Pancreas (tissue), 10 donors: ENCODE data around the gene ADAMTS5. TPM values are rescaled to one million over a fixed set of nuclear protein-coding genes. Genes with fewer than 3 reads are reported as not detected.

Experiments
- ATAC-seq, 4 donors: fragments of 200-7000 bp; cut with Tn5 transposase; one replicate each; pipeline versions ENCODE4 v1.8.0 to v1.9.1; 2020; ENCODE audit warnings: mild to moderate bottlenecking in 4 of 4, moderate library complexity in 4 of 4
- DNase-seq, 6 donors: peaks; one replicate each; pipeline ENCODE4 v3.0.0-alpha.2; 2020
- FAIRE-seq: peaks from 2 replicates; lab custom pipeline; 2012; peaks lifted over from hg19 to GRCh38; lab: Jason Lieb, UNC
- H3K27ac ChIP-seq, 4 donors: fragments of 200-600 bp; sonication (generic); 1 replicate in 3 of 4; 2 replicates in 1 of 4; pipeline versions ENCODE4 v1.5.0 to v1.8.0; 2020
- H3K27me3 ChIP-seq, 4 donors: fragments of 200-600 bp; one replicate each; pipeline ENCODE4 v1.8.0; 2021
- H3K36me3 ChIP-seq, 3 donors: fragments of 200-600 bp; sonication (generic) in 1 of 3; one replicate each; pipeline versions ENCODE4 v1.5.0 to v1.8.0; 2020 to 2021
- H3K4me1 ChIP-seq, 3 donors: fragments of 200-600 bp; one replicate each; pipeline ENCODE4 v1.8.0; 2021
- H3K4me3 ChIP-seq, 4 donors: fragments of 200-600 bp; sonication (generic) in 2 of 4; one replicate each; pipeline versions ENCODE4 v1.5.0 to v1.8.0; 2020 to 2021
- H3K9me3 ChIP-seq, 4 donors: fragments of 200-600 bp; one replicate each; pipeline ENCODE4 v1.8.0; 2021
- CTCF ChIP-seq, 4 donors: fragments of 200-600 bp; sonication (generic) in 3 of 4; IDR thresholded peaks; one replicate each; pipeline versions ENCODE4 v1.5.0 to v1.8.0; 2021; ENCODE audit warnings: antibody characterized with exemption in 4 of 4
- WGBS, 2 donors: extraction: QIAGEN DNeasy Blood & Tissue Kit; methylation state at CpG; one replicate each; pipeline ENCODE4 v1.1.7; 2013; 5-methylcytosine and 5-hydroxymethylcytosine counted together
- intact Hi-C, 3 donors: fragments of 100-400 bp; cut with DNase I; formaldehyde crosslinking; loops; one replicate each; pipeline versions ENCODE4 v1.11.1 to v1.14.2; 2022
- polyA plus RNA-seq, 2 donors: library from polyadenylated mRNA; stranded (reverse); fragments of 200-250 nt; gene quantifications; one replicate each; pipeline ENCODE4 v1.2.3, GENCODE V29; 2013
- total RNA-seq, 6 donors: library from RNA; stranded (reverse); fragmentation: NEBNext Ultra II Directional in 4 of 6; extraction: Animal tissue kit (Norgen Biotek cat#: 25700) in 4 of 6; gene quantifications; one replicate each; pipeline versions ENCODE4 v1.2.1 to v1.2.4, GENCODE V29; 2021 to 2023
- donor health status: healthy with polysubstance abuse.
- donor health status: DM: no; HTN: no; CAD: no; lungs with moderate emphysema.
- donor health status: DM: no; HTN: no; CAD: no.
- donor health status: control.
- donor health status: control.
- donor health status: Bipolar disorder and iron deficiency.
- donor health status: DM: yes; HTN: yes; CAD: no.
- donor health status: DM: no; HTN: no; CAD: no.
- donor health status: DM: no; HTN: no; CAD: no.
- donor health status: DM: yes; HTN: yes; CAD: no.

ADAMTS5 gene
- total and polyA plus RNA-seq, 8 donors, result 0.14 to 3.4 (median 0.55) TPM

- DNase-seq (no peak), ATAC-seq (no peak), FAIRE-seq (no peak)
- Histone ChIP-seq H3K27ac (no peak overlapping the region), H3K9me3 (no peaks in the 10 kb centered on the region), H3K4me1 (no peaks in the 10 kb centered on the region), H3K4me3 (no peak overlapping the region), H3K36me3 (no peaks in the 10 kb centered on the region), H3K27me3 (no peaks in the 10 kb centered on the region)
- TF ChIP-seq CTCF (IDR thresholded peaks at IDR 0.05), result no peak
- intact Hi-C loops, result no loop called here
- 82 to 89% methylated on average over 2 of the region's 2 CpGs for WGBS, 2 donors
These were observed 41.8 kb downstream of the ADAMTS5 start for GRCh38 chr21:26925122-26925521.

GRCh38 chr21:26923986-26924385 lies 42.9 kb downstream of the ADAMTS5 start:
- no peak for TF ChIP-seq CTCF (IDR thresholded peaks at IDR 0.05)
- 88 to 92% methylated on average over 10 of the region's 10 CpGs for WGBS, 2 donors

GRCh38 chr21:26920055-26920454 lies 46.8 kb downstream of the ADAMTS5 start:
- peak; percentile 31 to 79 (median 66) for ATAC-seq

More at GRCh38 chr21:26923986-26924385, 42.9 kb downstream of the ADAMTS5 start:
- Histone ChIP-seq H3K27ac (no peak overlapping the region), H3K4me1 (no peaks in the 10 kb centered on the region), H3K36me3 (no peaks in the 10 kb centered on the region), H3K9me3 (no peaks in the 10 kb centered on the region), H3K4me3 (no peak overlapping the region), H3K27me3 (no peaks in the 10 kb centered on the region)
- intact Hi-C loops, result no loop called here
- no peak for ATAC-seq
- no peak for FAIRE-seq
- DNase-seq, result no peak

GRCh38 chr21:26918323-26919079 lies 48.4 kb downstream of the ADAMTS5 start:
- no peak for ATAC-seq
- Histone ChIP-seq H3K27me3 (no peaks in the 10 kb centered on the region), H3K4me3 (no peak overlapping the region), H3K9me3 (no peaks in the 10 kb centered on the region), H3K4me1 (no peaks in the 10 kb centered on the region), H3K36me3 (no peaks in the 10 kb centered on the region), H3K27ac (no peak overlapping the region)
- TF ChIP-seq CTCF (IDR thresholded peaks at IDR 0.05), result no peak
- no peak for DNase-seq
- FAIRE-seq, result no peak
- WGBS, 2 donors, result 85 to 88% methylated on average over 8 of the region's 8 CpGs
- intact Hi-C loops, result no loop called here

More at GRCh38 chr21:26920055-26920454, 46.8 kb downstream of the ADAMTS5 start:
- Histone ChIP-seq H3K27me3 (no peaks in the 10 kb centered on the region), H3K27ac (no peak overlapping the region), H3K4me1 (no peaks in the 10 kb centered on the region), H3K4me3 (no peak overlapping the region), H3K9me3 (no peaks in the 10 kb centered on the region), H3K36me3 (no peaks in the 10 kb centered on the region)
- FAIRE-seq (no peak), DNase-seq (peak in 2 of 6 donors; percentile 9 to 23)
- intact Hi-C loops, result no loop called here
- TF ChIP-seq CTCF (IDR thresholded peaks at IDR 0.05), result no peak

- H3K4me1 ChIP-seq, result no peaks in the 10 kb centered on the region
- ATAC-seq (no peak), FAIRE-seq (no peak), DNase-seq (no peak)
- H3K4me3 ChIP-seq, result no peak overlapping the region
- WGBS, 2 donors, result 92 to 96% methylated on average over 2 of the region's 2 CpGs
- no peak overlapping the region for H3K27ac ChIP-seq
- no peaks in the 10 kb centered on the region for H3K36me3 ChIP-seq
- intact Hi-C loops, result no loop called here
- no peaks in the 10 kb centered on the region for H3K9me3 ChIP-seq
- TF ChIP-seq CTCF (IDR thresholded peaks at IDR 0.05), result no peak
- H3K27me3 ChIP-seq, result no peaks in the 10 kb centered on the region
These were observed 50.1 kb downstream of the ADAMTS5 start for GRCh38 chr21:26916799-26917198.
